ENCODE measurements around the gene SPATA4. TPM values are rescaled to one million over a fixed set of nuclear protein-coding genes. Genes with fewer than 3 reads are reported as not detected.

SPATA4 gene
- total RNA-seq, 1 experiment from 2014 or later, result not detected

DNA sequence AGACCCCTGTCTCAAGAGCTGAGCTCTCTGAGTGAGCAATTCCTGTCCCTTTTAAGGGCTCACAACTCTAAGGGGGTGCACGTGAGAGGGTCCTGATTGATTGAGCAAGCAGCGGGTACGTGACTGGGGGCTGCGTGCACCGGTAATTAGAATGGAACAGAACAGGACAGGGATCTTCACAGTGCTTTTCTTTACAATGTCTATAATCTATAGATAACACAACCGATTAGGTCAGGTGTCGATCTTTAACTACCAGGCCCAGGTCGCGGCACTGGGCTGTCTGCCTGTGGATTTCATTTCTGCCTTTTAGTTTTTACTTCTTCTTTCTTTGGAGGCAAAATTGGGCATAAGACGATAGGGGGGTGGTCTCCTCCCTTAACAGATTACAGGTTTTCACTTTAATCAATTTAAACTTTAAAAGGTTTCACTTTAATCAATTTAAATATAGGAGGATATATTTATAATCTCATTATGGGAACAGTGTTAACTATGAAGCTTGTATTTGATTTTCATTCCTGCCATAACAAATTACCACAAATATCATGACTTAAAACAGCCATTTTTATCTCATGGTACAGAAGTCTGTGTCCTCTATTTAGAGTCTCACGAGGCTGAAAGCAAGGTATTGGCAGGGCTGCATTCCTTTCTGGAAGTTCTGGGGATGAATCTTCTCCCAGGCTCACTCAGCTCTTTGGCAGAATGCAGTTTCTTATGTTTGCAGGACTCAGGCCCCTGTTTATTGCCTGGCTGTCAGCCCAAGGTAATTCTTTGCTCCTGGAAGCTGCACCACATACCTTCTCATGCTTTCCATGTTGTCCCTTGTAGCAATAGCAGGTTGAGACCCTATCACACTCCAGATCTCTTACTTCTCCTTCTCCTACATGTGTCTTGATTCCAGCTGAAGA lies 5.2 kb downstream of the SPATA4 start:
- Histone ChIP-seq H3K4ac (ENCODE audit: low read depth, low read length) (no peak overlapping the region), H4K5ac (ENCODE audit: insufficient read length, low read depth, low read length) (no peak overlapping the region), H4K91ac (ENCODE audit: insufficient read length, low read depth, low read length) (no peak overlapping the region), H4K20me1 (ENCODE audit: control insufficient read depth, insufficient read depth, insufficient read length) (no peaks in the 10 kb centered on the region), H3K18ac (ENCODE audit: insufficient read length, low read depth, low read length) (no peak overlapping the region), H3K4me1 (ENCODE audit: insufficient read depth, low read length) (peaks cover 3% of the 10 kb centered on the region), H2AFZ (ENCODE audit: low read length) (no peak overlapping the region), H4K8ac (replicated peaks; ENCODE audit: insufficient read length, low read depth, low read length) (no peak overlapping the region), H3K56ac (ENCODE audit: insufficient read length, low read depth, low read length) (no peak overlapping the region), H3K4me2 (ENCODE audit: insufficient read depth, insufficient read length, low read length) (no peak overlapping the region), H3K27me3 (ENCODE audit: insufficient read depth, low read length) (no peaks in the 10 kb centered on the region), H2AK5ac (ENCODE audit: insufficient read length, low read length) (no peak overlapping the region), H3K79me1 (ENCODE audit: insufficient read depth, low read depth, low read length, poor library complexity, severe bottlenecking) (no peaks in the 10 kb centered on the region), H2BK5ac (ENCODE audit: insufficient read length, low read length) (no peak overlapping the region), H3K27ac (ENCODE audit: insufficient read length, low read depth, low read length) (no peak overlapping the region), H3K14ac (ENCODE audit: insufficient read depth, low read length) (no peak overlapping the region), H2BK20ac (ENCODE audit: low read depth, low read length, poor library complexity, severe bottlenecking) (no peak overlapping the region), H2BK120ac (ENCODE audit: low read depth, low read length, poor library complexity, severe bottlenecking) (no peak overlapping the region), H2BK12ac (ENCODE audit: insufficient read length, low read depth, low read length) (no peak overlapping the region), H3K9me3 (ENCODE audit: control insufficient read depth, low read depth, low read length) (no peaks in the 10 kb centered on the region), H3K79me2 (ENCODE audit: insufficient read depth, low read length) (no peaks in the 10 kb centered on the region), H3K23me2 (ENCODE audit: insufficient read length, low read depth, low read length, poor library complexity, severe bottlenecking) (peaks cover 1% of the 10 kb centered on the region), H3K9ac (ENCODE audit: extremely low read depth, insufficient read length, low read length) (no peak overlapping the region), H3K23ac (ENCODE audit: insufficient read length, low read depth, low read length) (no peak overlapping the region), H2BK15ac (ENCODE audit: low read depth, low read length) (no peak overlapping the region), H3T11ph (ENCODE audit: low read length) (no peak overlapping the region)
- H3K4me1 Mint-ChIP-seq, result peaks cover 43 to 51% of the 10 kb centered on the region in 2 experiments
- DNase-seq, result no peak
- no peak overlapping the region for H3K4me3 Mint-ChIP-seq
- WGBS (ENCODE audit: extremely low coverage, insufficient read length, low lambda C conversion rate), result no CpG with 5 or more reads among the region's 11 CpGs
- 0 out of 7 replicates have a peak overlapping the region, but pooled peaks of 1 of the 3 experiments have one; percentile 55 for H3K27ac Mint-ChIP-seq
- no peaks in the 10 kb centered on the region for H3K27me3 Mint-ChIP-seq (ENCODE audit: low read depth)
- no peaks in the 10 kb centered on the region for H3K36me3 Mint-ChIP-seq (ENCODE audit: insufficient read depth in 1 of 3, low read depth in 3 of 3)
- TF ChIP-seq, protein P1, sequence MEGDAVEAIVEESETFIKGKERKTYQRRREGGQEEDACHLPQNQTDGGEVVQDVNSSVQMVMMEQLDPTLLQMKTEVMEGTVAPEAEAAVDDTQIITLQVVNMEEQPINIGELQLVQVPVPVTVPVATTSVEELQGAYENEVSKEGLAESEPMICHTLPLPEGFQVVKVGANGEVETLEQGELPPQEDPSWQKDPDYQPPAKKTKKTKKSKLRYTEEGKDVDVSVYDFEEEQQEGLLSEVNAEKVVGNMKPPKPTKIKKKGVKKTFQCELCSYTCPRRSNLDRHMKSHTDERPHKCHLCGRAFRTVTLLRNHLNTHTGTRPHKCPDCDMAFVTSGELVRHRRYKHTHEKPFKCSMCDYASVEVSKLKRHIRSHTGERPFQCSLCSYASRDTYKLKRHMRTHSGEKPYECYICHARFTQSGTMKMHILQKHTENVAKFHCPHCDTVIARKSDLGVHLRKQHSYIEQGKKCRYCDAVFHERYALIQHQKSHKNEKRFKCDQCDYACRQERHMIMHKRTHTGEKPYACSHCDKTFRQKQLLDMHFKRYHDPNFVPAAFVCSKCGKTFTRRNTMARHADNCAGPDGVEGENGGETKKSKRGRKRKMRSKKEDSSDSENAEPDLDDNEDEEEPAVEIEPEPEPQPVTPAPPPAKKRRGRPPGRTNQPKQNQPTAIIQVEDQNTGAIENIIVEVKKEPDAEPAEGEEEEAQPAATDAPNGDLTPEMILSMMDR (conservative IDR thresholded peaks at IDR 0.05), result no peak
- H3K9me3 Mint-ChIP-seq, result no peaks in the 10 kb centered on the region

Measured in H9 (cell line).